ENCODE results near the gene CEP112.
"Not testable (repeated sequence)": the region's sequence is repeated elsewhere in the genome, so short reads cannot be mapped to it uniquely, and the experiment has no call there.

The CEP112 gene

DNA sequence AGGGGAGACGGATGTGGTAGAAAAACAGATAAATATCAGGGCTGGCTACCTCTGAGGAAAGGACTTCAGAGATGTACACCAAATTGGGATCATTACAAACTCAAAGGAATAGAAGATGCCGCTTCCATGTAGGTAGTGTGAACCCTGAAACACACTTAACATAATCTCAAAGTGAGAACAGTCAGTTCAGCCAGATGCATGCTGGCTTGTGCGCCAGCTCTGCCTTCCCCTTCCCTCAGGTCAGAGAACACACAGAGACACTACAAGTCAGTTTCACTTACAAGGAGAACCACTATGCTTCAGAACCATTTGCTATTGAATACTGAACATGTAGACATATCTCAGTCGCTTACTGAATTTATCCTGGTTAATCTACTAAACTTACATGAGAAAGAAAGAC, 454.5 kb downstream of the CEP112 start:
- no peak for DNase-seq (ENCODE audit: low read depth in 3 of 3)

DNA sequence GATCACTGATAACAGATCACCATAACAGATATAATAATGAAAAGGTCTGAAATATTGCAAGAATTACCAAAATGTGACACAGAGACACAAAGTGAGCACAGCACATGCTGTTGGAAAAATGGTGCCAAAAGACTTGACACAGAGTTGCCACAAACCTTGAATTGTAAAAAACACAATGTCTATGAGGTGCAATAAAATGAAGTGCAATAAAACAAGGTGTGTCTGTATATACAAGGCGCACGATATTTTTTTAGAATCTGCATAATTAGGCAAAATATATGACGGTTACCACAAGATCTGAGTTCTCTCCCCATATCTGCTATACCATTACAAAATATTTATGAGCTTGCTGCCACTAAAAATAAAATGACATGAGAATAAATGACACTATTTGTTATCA, 458.6 kb downstream of the CEP112 start:
- DNase-seq (ENCODE audit: low read depth in 3 of 3): no peak

GRCh38 chr17:65732667-65733066, 459.3 kb downstream of the CEP112 start:
- DNase-seq (ENCODE audit: low read depth in 3 of 3): not testable (repeated sequence)

DNA sequence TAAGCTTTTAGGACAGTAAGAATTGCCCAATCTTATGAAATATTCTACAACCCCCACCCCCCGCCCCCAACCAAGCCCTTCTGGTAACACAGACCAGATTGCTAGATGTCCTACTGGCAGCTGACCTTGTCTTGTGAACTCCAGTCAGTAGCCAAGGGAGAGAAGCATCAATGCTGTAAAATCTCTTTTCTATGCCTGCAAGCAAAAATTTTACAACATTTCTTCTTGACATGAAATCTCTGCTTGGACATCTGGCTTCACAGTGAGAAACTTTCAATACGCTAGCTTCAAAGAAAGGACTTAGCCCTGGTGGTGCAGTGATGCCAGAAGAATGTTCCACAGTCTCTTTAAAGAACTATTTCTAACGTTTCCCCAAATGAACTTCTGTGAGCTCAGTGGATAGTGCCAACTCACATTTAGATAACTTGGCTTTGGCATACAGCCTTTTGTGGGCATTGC, 461.2 kb downstream of the CEP112 start:
- DNase-seq (ENCODE audit: low read depth in 3 of 3): no peak

- DNase-seq (ENCODE audit: low read depth in 3 of 3): no peak
Measured at GRCh38 chr17:65729207-65729606, 462.7 kb downstream of the CEP112 start.

- no peak for DNase-seq (ENCODE audit: low read depth in 3 of 3)
Measured at GRCh38 chr17:65727832-65728231, 464.1 kb downstream of the CEP112 start.

DNA sequence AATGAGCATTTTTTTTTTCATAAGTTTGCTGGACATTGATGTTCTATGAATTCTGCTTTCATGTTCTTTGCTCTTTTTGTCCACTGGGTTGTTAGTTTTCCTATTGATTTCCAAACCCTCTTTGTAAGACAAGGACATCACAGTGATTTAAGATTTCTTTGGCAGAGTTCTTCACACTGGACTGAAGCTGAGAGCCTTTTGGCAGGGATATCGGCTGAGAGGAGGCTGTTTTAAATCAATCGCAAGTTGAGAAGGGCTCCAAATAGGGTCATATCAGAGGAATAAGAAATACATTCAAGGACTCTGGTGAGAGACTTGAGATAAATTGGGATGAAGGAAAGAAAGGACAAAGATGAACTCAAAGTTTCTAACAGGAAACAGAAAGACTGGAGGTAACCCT, 464.7 kb downstream of the CEP112 start:
- DNase-seq (ENCODE audit: low read depth in 3 of 3): no peak

DNA sequence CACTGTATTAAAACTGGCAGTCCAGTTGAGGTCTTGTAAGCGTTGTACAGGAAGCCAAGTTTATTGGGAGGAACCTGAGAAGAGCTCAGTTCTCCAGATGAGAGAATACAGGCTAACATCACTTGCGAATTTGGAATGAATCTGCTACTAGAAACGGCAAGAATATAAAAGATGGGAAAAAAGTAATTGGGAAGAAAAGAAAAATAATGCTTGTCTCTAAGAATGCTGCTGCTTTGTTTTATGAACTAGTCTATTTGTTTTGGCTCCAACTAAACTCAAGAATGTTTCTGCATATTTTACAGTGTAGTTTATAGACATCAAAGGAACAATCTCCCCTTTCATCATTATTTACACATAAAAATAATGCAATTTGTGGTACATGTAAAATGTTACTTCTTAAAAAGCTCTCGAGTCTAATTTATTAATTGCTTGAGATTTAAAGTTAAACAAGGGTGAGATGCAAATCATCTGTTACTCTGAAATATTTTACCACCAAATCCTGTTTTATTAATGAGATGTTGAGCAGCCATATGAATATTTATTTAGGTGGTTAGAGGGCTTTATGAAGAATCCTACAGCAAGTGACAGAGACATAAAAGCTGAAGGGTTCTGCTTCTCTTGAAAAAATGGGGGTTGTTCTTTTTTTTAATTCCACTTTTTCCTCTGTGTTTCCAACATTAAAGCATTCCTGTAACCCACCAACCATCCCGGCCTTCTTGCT, 468.3 kb downstream of the CEP112 start:
- DNase-seq (ENCODE audit: low read depth in 3 of 3): no peak

DNA sequence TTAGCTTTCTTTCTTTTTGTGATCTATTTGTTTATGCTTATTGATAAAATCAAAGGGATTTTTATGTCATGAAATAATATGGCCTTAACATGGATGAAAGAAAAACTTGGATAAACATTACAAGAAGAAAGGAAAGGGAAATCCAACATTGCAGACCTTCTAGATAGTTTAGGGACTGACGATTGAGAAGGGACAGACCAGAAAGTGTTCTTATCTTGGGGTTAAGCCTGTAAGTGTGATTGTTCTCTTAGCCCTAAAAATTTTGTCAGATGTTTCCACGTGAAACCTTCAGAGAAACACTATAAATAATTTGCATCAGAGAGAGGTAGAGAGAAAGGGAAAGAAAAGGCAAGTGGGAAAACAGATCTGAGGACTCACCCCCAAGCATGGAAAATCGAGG, 473.3 kb downstream of the CEP112 start:
- DNase-seq (ENCODE audit: low read depth in 3 of 3): no peak

- no peak for DNase-seq (ENCODE audit: low read depth in 3 of 3)
Measured at GRCh38 chr17:65712383-65713267, 479.3 kb downstream of the CEP112 start.

GRCh38 chr17:65711671-65712276, 480.2 kb downstream of the CEP112 start:
- DNase-seq (ENCODE audit: low read depth in 3 of 3): no peak

DNA sequence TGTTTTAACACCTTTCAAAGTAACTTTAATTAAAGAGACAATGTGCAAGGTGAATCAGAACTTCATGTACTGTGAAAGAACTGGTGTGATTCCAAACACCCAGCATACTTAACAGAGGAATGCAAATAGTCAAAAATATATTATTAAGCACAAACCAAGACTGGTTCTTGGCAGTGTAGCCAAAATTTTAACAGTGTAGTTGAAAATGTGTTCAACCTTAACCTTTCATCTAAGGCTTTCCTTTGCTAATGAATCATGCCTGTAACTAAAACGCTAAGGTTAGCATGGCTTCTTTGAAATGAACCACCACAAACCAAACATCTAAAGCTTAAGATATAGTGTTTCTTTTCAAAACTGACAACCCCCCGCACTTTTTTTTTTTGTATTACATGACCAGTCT, 484.2 kb downstream of the CEP112 start:
- DNase-seq (ENCODE audit: low read depth in 3 of 3): no peak

GRCh38 chr17:65704731-65705130, 487.2 kb downstream of the CEP112 start:
- no peak for DNase-seq (ENCODE audit: low read depth in 3 of 3)

GRCh38 chr17:65703891-65704290, 488.0 kb downstream of the CEP112 start:
- no peak for DNase-seq (ENCODE audit: low read depth in 3 of 3)

DNA sequence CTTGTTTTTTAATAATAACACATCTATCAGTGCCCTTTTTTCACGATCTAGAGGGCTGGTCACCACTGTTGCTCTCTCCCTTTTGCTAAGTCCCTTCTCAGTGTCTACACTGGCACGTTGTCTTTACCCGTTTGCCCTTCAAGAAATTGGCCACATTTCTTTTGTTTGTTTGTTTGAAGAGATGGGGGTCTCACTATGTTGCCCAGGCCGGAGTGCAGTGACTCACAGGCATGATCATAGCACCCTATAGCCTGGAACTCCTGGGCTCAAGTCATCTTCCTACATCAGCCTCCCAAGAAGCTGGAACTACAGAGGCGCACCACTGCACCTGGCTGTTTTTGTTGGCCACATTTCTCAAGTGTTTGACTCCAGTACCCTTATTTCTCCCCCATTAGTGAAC, 492.5 kb downstream of the CEP112 start:
- DNase-seq (ENCODE audit: low read depth in 3 of 3): no peak

DNA sequence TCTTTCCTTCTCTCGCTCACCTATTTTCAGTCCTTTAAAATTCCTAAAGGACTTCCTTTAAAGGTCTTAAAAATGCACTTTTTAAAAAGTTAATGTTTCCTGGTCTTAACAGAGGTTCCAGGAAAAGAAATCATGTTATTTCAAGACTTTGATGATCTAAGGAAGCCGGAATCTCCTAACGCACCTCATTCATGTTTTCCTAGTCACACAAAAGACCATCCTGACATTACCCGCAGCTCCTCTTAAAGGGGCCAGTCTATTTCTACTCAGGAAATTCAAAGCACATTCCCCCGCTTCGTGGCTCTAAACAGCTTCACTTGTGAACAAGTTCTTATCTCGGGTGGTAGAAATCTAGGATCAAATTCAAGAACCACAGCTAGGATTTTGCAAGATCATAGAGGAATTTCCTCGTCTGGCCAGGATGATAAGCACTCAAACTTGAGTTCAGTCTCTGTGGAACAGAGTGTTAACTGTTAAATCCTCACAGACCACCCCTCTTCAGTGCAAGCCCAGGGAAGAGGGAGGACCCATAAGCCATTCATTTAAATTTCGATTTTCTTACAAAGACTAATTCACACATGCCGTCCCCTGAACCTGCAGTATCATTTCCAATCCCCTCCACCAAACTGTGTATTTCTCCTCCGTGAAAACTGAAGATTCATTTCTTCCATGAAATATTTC, 493.4 kb downstream of the CEP112 start:
- DNase-seq (ENCODE audit: low read depth in 3 of 3): no peak

DNA sequence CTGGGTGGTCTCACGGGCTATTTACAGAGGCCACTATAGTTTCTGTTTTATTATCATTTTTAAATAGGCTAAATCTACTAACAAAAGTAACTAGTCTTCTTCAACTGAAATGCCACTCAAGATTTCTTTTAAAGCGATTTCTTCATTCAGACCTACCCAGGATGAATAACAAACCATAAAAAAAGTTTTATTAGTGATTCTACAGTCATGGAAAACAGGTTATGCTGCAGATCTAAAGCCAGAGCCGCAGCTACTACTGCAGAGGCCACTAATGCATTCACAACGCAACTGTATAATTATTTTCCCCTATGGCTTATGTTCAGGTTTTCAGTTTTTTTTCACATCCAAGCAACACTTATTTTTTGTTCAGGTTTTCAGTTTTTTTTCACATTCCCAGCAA, 494.3 kb downstream of the CEP112 start:
- no peak for DNase-seq (ENCODE audit: low read depth in 3 of 3)

DNA sequence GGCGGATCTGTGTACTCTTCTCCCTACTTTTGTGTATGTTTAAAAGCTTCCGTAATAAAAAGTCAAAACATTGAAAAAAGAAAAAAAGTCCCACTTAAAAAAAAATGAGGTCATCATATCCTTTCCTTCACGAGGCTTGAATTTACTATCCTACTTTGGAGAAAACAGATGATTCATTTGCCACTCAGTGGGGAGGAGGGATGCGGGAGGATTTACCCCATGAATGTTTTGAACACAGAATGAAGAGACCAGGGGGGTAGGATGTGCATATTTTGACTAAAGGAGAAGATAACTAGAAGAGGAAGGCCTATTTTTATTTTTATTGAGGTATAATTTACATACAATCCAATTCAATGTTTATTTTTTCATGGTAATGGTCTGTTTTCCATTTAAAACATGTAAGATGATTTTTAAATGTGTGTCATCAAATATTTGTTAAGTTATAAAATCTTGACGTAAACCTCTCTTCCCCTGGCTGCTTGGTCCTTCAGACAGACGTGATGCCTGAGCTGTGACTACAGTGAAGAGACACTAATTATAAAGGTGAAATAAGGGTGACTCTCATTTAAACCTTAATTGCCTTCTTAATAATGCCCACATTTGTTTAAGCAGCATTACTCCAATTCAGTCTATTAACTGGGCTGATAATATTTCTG, 495.1 kb downstream of the CEP112 start:
- DNase-seq (ENCODE audit: low read depth in 3 of 3): no peak

DNA sequence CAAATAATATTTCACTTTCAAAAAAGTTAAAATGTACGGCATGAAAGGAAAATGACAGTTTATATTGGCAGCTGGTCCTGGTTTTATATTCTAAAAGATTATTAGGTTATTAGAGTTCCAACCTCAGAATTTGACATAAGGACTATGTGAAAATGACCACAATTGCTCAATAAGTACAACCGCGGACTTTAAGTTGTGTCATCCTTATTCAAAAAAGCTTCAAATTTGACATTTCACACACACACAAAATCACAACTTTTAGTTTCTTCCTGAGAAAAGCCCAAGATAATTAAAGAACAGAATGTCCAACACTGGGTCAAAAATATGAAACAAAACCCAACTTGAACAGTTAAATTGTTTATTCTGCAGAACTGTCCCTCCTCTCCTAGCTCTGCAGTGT, 497.3 kb downstream of the CEP112 start:
- DNase-seq (ENCODE audit: low read depth in 3 of 3): no peak

GRCh38 chr17:65690626-65691310, 501.2 kb downstream of the CEP112 start:
- no peak for DNase-seq (ENCODE audit: low read depth in 3 of 3)

GRCh38 chr17:65688307-65688706, 503.6 kb downstream of the CEP112 start:
- no peak for DNase-seq (ENCODE audit: low read depth in 3 of 3)

All from stimulated activated CD4-positive, alpha-beta T cell treated with anti-CD3 and anti-CD28 coated beads, TNF-alpha, amount 100 ng/mL, for 24 hours (primary cell).